Hepatocyte (in vitro differentiated cells): ENCODE data around the gene CLIC3. TPM values are rescaled to one million over a fixed set of nuclear protein-coding genes. Genes with fewer than 3 reads are reported as not detected.

Experiments used
- DNase-seq: peaks from one replicate; pipeline ENCODE4 v3.0.0-alpha.2; 2016; ENCODE audit warnings: low spot score
- H2AFZ ChIP-seq: fragments of 200-600 bp; sonication (generic); 2 replicates; pipeline ENCODE4 v1.6.0; 2016; ENCODE audit warnings: antibody characterized with exemption, mild to moderate bottlenecking
- H3K27ac ChIP-seq: fragments of 200-600 bp; sonication (generic); 2 replicates; pipeline ENCODE4 v1.5.1; 2016; ENCODE audit warnings: mild to moderate bottlenecking
- H3K27me3 ChIP-seq: fragments of 200-600 bp; sonication (generic); 2 replicates; pipeline ENCODE4 v1.6.1; 2016
- H3K36me3 ChIP-seq: fragments of 200-600 bp; sonication (generic); replicated peaks from 2 replicates; pipeline ENCODE4 v1.5.1; 2016; ENCODE audit warnings: low read depth; ENCODE audit not compliant: insufficient read depth
- H3K4me1 ChIP-seq: fragments of 200-600 bp; sonication (generic); 2 replicates; pipeline ENCODE4 v1.5.1; 2016; ENCODE audit warnings: mild to moderate bottlenecking, moderate library complexity; ENCODE audit not compliant: insufficient read depth
- H3K4me2 ChIP-seq: fragments of 200-600 bp; sonication (generic); 2 replicates; pipeline ENCODE4 v1.6.0; 2016
- H3K4me3 ChIP-seq: fragments of 200-600 bp; sonication (generic); 2 replicates; pipeline ENCODE4 v1.5.1; 2016; ENCODE audit warnings: mild to moderate bottlenecking
- H3K79me2 ChIP-seq: fragments of 200-600 bp; sonication (generic); 2 replicates; pipeline ENCODE4 v1.6.0; 2017; ENCODE audit warnings: mild to moderate bottlenecking
- H3K9me2 ChIP-seq: fragments of 200-600 bp; sonication (generic); replicated peaks from 2 replicates; pipeline ENCODE4 v1.6.0; 2017; ENCODE audit warnings: mild to moderate bottlenecking; ENCODE audit not compliant: insufficient read depth
- H3K9me3 ChIP-seq: fragments of 200-600 bp; sonication (generic); 2 replicates; pipeline ENCODE4 v1.5.1; 2016; ENCODE audit warnings: low read depth, mild to moderate bottlenecking
- H4K20me1 ChIP-seq: fragments of 200-600 bp; sonication (generic); 2 replicates; pipeline ENCODE4 v1.6.0; 2016; ENCODE audit warnings: mild to moderate bottlenecking; ENCODE audit not compliant: insufficient read depth, poor library complexity, severe bottlenecking
- EZH2 ChIP-seq: fragments of 200-600 bp; sonication (generic); IDR thresholded peaks from 2 replicates; pipeline ENCODE4 v1.6.1; 2016; ENCODE audit warnings: antibody characterized with exemption, mild to moderate bottlenecking, borderline replicate concordance
- EZH2phosphoT487 ChIP-seq: fragments of 200-600 bp; sonication (generic); IDR thresholded peaks from one replicate; pipeline ENCODE4 v1.6.1; 2018; ENCODE audit warnings: antibody characterized with exemption, mild to moderate bottlenecking, low read depth, moderate library complexity; ENCODE audit not compliant: unreplicated experiment, severe bottlenecking
- WGBS: methylation state at CpG from one replicate; pipeline ENCODE4 v1.1.6; 2016; ENCODE audit warnings: low lambda C conversion rate; ENCODE audit errors: missing lambda C conversion rate; 5-methylcytosine and 5-hydroxymethylcytosine counted together
- polyA plus RNA-seq: library from polyadenylated mRNA; unstranded; fragments of >200 nt; fragmentation: Nextera tagmentation; extraction: Ambion mirVana; gene quantifications from 2 replicates; pipeline ENCODE4 v1.2.1, GENCODE V29; 2016
- total RNA-seq: library from RNA; depleted of rRNA; stranded (reverse); fragments of >200 nt; gene quantifications from 2 replicates; pipeline ENCODE4 v1.2.3, GENCODE V29; 2014
- TF ChIP-seq, protein P1 (sequence below): fragments of 200-600 bp; sonication (generic); IDR thresholded peaks from 2 replicates; pipeline ENCODE4 v1.5.1; 2016; ENCODE audit warnings: antibody characterized with exemption, mild to moderate bottlenecking; ENCODE audit not compliant: poor library complexity

The CLIC3 gene
- total and polyA plus RNA-seq, 2 experiments from 2014 or later: 6.6 to 45.0 TPM

DNA sequence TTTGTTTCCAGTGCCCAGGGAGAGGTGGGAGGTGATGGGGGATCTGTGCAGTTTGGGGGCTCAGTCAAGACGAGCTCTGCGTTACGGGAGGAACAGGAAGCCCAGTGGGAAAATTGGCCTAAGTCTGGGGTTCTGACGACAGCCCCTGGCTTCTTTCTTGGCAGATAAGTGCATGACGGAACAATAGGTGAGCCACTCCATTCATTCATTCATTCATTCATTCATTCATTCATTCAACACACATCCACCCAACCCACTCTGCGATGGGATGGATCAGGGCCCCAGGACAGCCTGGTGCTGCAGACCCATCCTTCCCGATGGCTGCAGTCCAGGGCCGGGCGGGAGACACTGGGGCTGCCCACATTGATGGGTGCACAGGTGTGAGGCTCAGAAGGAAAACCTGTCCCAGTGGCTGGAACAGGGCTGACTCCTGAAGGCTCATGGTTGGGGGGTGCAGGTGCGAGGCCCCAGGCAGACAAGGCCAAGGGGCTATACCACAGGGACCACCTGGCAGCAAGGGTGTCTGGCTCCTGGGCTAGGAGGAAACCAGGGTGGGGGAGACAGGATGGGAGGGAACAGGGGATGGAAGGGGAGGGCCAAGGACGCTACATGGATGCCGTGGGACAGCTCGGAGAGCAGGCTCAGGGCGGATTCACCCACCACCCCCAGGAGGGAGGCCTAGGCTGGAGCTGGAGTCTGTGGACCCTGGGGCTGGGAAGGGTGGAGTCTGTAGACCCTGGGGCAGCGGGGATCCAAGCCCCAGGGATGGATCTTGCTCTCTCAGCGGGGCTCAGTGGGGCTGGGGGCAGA lies 15.5 kb downstream of the CLIC3 start:
- Histone ChIP-seq H3K27ac (no peak overlapping the region), H3K4me1 (peaks cover 3% of the 10 kb centered on the region), H3K79me2 (no peaks in the 10 kb centered on the region), H3K4me2 (no peak overlapping the region), H3K9me2 (no peaks in the 10 kb centered on the region), H4K20me1 (no peaks in the 10 kb centered on the region), H3K36me3 (no peaks in the 10 kb centered on the region), H3K9me3 (no peaks in the 10 kb centered on the region), H3K4me3 (no peak overlapping the region), H3K27me3 (peaks cover 10% of the 10 kb centered on the region), H2AFZ (no peak overlapping the region)
- no peak for DNase-seq
- TF ChIP-seq, protein P1, sequence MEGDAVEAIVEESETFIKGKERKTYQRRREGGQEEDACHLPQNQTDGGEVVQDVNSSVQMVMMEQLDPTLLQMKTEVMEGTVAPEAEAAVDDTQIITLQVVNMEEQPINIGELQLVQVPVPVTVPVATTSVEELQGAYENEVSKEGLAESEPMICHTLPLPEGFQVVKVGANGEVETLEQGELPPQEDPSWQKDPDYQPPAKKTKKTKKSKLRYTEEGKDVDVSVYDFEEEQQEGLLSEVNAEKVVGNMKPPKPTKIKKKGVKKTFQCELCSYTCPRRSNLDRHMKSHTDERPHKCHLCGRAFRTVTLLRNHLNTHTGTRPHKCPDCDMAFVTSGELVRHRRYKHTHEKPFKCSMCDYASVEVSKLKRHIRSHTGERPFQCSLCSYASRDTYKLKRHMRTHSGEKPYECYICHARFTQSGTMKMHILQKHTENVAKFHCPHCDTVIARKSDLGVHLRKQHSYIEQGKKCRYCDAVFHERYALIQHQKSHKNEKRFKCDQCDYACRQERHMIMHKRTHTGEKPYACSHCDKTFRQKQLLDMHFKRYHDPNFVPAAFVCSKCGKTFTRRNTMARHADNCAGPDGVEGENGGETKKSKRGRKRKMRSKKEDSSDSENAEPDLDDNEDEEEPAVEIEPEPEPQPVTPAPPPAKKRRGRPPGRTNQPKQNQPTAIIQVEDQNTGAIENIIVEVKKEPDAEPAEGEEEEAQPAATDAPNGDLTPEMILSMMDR: no peak
- no peak for TF ChIP-seq EZH2phosphoT487
- no peak for TF ChIP-seq EZH2
- 92% methylated on average over 16 of the region's 16 CpGs for WGBS

DNA sequence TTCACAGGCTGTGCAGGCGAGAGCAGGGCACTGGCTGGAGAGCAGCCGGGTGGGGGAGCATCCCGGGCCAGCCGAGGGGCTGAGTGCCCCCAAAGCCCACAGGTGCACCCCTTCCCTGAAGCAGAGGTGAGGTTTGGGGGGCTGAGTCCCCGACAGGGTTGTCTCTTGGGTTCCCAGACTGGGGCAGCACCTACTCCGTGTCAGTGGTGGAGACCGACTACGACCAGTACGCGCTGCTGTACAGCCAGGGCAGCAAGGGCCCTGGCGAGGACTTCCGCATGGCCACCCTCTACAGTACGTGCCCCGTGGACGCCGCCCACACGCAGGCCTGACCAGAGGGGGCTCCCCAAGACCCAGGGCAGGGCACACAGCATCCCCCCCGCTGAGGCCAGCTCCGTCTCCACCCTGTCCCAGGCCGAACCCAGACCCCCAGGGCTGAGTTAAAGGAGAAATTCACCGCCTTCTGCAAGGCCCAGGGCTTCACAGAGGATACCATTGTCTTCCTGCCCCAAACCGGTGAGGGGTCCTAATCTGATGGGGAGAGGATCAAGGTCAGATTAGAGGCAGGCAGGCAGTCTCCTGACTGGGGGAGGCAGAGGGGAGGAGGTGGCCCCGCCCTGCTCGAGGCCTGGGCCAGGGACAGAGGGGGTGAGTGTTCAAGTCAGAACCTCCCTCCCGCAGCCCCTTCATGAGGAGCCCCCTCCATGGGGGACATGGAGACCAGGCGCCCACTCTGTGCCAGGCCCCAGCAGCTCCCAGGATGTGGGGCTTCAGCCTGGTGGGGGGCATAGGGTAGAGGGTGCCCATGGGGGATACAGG lies 16.4 kb downstream of the CLIC3 start:
- WGBS: 88% methylated on average over 25 of the region's 26 CpGs
- Histone ChIP-seq H3K4me3 (no peak overlapping the region), H3K27me3 (peaks cover 2% of the 10 kb centered on the region), H3K4me1 (no peaks in the 10 kb centered on the region), H3K4me2 (no peak overlapping the region), H4K20me1 (no peaks in the 10 kb centered on the region), H3K27ac (no peak overlapping the region), H3K9me2 (no peaks in the 10 kb centered on the region), H3K79me2 (no peaks in the 10 kb centered on the region), H2AFZ (no peak overlapping the region), H3K36me3 (no peaks in the 10 kb centered on the region), H3K9me3 (no peaks in the 10 kb centered on the region)
- DNase-seq: no peak
- TF ChIP-seq EZH2phosphoT487: no peak
- TF ChIP-seq EZH2: no peak
- TF ChIP-seq, protein P1: no peak

DNA sequence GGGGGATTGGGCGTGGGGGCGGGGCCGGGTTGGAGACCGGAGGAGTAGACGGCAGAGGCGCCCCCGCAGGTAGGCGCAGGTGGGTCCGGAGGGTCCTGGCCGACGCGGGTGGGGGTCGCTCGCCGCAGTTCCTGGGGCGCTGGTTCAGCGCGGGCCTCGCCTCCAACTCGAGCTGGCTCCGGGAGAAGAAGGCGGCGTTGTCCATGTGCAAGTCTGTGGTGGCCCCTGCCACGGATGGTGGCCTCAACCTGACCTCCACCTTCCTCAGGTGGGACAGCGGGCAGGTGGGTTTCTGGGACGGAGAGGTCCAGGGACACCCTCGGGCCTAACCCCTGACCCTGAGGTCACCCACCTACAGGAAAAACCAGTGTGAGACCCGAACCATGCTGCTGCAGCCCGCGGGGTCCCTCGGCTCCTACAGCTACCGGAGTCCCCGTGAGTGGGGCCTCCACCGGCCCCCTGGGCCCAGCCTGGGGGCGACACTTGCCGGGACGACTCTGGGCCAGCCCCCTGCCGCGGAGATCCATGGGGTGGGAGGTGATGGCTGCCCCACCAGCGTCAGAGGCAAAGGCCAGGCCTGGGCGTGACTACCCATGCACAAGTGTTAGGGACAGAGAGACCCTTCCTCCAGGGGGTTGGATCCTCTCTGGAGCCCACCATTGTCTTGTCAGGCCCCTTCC lies 17.4 kb downstream of the CLIC3 start:
- no peaks in the 10 kb centered on the region for H4K20me1 ChIP-seq
- no peaks in the 10 kb centered on the region for H3K36me3 ChIP-seq
- H2AFZ ChIP-seq: no peak overlapping the region
- H3K4me3 ChIP-seq: no peak overlapping the region
- H3K27me3 ChIP-seq: no peaks in the 10 kb centered on the region
- DNase-seq: no peak
- no peaks in the 10 kb centered on the region for H3K9me3 ChIP-seq
- no peaks in the 10 kb centered on the region for H3K4me1 ChIP-seq
- no peaks in the 10 kb centered on the region for H3K9me2 ChIP-seq
- no peak overlapping the region for H3K4me2 ChIP-seq
- no peak overlapping the region for H3K27ac ChIP-seq
- TF ChIP-seq EZH2phosphoT487 (no peak), EZH2 (no peak)
- TF ChIP-seq, protein P1: no peak
- WGBS: 85% methylated on average over 21 of the region's 41 CpGs
- no peaks in the 10 kb centered on the region for H3K79me2 ChIP-seq
